SW 1271 (cell line): ENCODE data around the gene RFTN2.

Source experiments
- DNase-seq, 2 experiments: peaks; one replicate each; lab custom pipeline; 2025; lab: John Stamatoyannopoulos, UW

The RFTN2 gene

DNA sequence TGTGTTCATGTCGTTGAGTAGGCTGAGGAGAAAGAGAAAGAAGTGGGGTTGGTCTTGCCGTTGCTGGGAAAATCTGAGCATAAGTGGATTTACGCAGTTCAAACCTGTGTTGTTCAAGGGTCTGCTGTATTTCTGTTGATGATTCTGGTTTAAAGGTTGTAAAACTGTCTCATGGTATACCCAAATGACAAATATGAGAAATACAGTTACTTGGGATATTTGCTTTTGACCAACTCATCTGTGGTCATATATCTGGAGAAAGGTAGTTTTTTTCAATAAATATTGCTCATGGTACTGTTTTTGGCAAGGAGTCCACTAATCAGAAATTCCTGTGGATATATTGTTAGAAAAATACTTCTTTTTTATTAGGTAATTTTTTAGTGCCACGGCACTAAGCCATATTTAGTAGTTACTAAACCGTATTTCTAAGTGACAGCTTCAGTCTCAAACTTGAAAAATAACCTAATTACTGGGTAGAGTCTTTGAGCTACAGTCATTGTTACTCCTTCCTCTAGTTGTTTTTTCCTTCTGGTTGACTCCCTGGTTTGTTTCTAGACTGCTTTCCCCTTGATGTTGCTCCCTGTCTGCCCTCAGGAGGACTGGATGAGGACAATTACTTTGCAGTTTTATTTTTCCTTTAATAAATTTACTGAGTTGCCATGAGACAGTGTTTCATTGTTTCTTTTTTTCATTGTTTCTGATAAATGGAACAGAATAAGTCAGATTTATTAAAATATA is 128.1 kb downstream of the RFTN2 start:
- no peak for DNase-seq

DNA sequence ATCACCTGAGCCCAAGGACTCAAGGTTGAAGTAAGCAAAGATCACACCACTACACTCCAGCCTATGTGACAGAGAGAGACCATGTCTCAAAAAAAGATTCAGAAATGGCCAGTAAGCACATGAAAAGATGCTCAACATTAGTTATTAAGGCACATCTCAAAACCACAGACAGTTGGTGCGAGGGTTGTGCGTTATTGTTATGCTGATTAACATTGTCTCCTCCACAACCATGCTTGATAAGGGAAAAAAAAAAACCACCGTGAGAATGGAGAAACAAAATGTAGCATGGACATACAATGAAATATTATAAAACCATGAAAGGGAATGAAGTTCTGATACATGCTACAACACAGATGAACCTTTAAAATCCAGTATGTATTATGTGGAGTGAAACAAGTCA is 132.2 kb downstream of the RFTN2 start:
- DNase-seq = no peak

- no peak for DNase-seq
Measured at GRCh38 chr2:197539734-197540133, 135.7 kb downstream of the RFTN2 start.

DNA sequence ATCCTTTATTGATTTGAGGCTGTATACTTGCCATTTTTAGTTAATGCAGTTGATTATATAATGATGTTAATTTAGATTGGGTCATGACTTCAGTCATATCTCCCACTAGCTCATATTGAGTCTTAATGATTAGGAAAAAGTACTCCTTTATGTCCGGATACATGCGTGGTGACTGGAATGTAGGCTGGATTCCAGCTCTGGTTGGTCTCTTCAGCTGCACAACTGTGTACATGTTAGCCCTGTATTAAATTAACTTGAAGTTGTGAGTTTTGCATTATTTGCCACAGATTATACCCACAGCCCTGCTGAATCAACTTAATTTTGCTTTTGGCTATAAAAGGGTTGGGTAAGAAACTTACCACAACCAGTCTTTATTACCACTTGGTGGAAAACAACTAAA is 137.0 kb downstream of the RFTN2 start:
- no peak for DNase-seq
